ENCODE data around the gene MB. TPM values are rescaled to one million over a fixed set of nuclear protein-coding genes. Genes with fewer than 3 reads are reported as not detected.

The MB gene
- total and polyA plus RNA-seq, 9 of the 15 experiments (the other 6 are each of a cell fraction or from before 2014, with no cell fraction given) = not detected

GRCh38 chr22:35661464-35661863 lies 44.3 kb upstream of the MB start:
- Histone ChIP-seq H3K9me3 (replicated peaks; ENCODE audit: control insufficient read depth, insufficient read depth, low read depth, low read length) (no peaks in the 10 kb centered on the region), H3K4me3 (no peak overlapping the region), H3K9me1 (ENCODE audit: control insufficient read depth, insufficient read depth, low read length) (no peaks in the 10 kb centered on the region), H3K9ac (ENCODE audit: insufficient read depth in 1 of 2, low read depth in 2 of 2, low read length in 2 of 2) (no peak overlapping the region), H3K4me1 (replicated peaks in 1 of 2; ENCODE audit: control insufficient read depth in 2 of 2, insufficient read depth in 2 of 2, low read length in 2 of 2) (peaks cover 0 to 17% of the 10 kb centered on the region in 2 experiments; a peak in 2 of 5 replicates), H3K79me2 (ENCODE audit: control insufficient read depth, insufficient read depth, low read length) (no peaks in the 10 kb centered on the region), H3K27ac (ENCODE audit: extremely low read depth, low read depth, low read length) (no peak overlapping the region), H3K36me3 (ENCODE audit: control insufficient read depth, insufficient read depth, low read length) (no peaks in the 10 kb centered on the region), H3K4me2 (ENCODE audit: insufficient read depth, low read length) (no peak overlapping the region), H4K20me1 (replicated peaks; ENCODE audit: control insufficient read depth, insufficient read depth, low read length) (no peaks in the 10 kb centered on the region), H3K27me3 (ENCODE audit: control insufficient read depth in 2 of 2, insufficient read depth in 2 of 2, low read length in 2 of 2) (no peaks in the 10 kb centered on the region), H2AFZ (ENCODE audit: low read depth, low read length) (no peak overlapping the region)
- FAIRE-seq = no peak
- no TSS peak for BruUV-seq (replicated peaks)
- intact Hi-C loops (cut with micrococcal nuclease) = no loop called here
- WGBS (ENCODE audit: insufficient coverage, low coverage, missing lambda C conversion rate) = 49% methylated on average over 2 of the region's 2 CpGs
- no peak for DNase-seq (ENCODE audit: extremely low read depth in 1 of 4, low spot score in 3 of 4)
- CTCF ChIA-PET (ENCODE audit: low intra/inter-chr PET ratio) = no interaction called here
- POLR2A ChIA-PET = interaction anchor here (0.5 kb wide), 1 partner anchor 29 kb away, joined by 3 read pairs; no protein-coding TSS in a partner anchor
- 0 out of 3 replicates have a peak, but pooled peaks have one; percentile 35 for ATAC-seq
- in situ Hi-C loops (cut with MboI) = no loop called here
- no peak for TF ChIP-seq ZNF592 (IDR thresholded peaks at IDR 0.05)
- TF ChIP-seq KLF6 (CRISPR knock-in tag; IDR thresholded peaks at IDR 0.05; ENCODE audit: borderline replicate concordance) = no peak
- TF ChIP-seq ZNF785 (CRISPR knock-in tag; IDR thresholded peaks at IDR 0.05) = no peak
- no peak for TF ChIP-seq MYC (IDR thresholded peaks at IDR 0.05; ENCODE audit: low read depth, low read length)
- no peak for TF ChIP-seq MYC (CRISPR knock-in tag; IDR thresholded peaks at IDR 0.05; ENCODE audit: borderline replicate concordance, low read depth)
- no peak for TF ChIP-seq CEBPB (tag; IDR thresholded peaks at IDR 0.05)
- peak; percentile 32; the same call in 1 of the 2 replicates for TF ChIP-seq FOSL1 (tag; conservative IDR thresholded peaks at IDR 0.05)
- no peak for TF ChIP-seq ZNF24 (IDR thresholded peaks at IDR 0.05)
- no peak for TF ChIP-seq FOXA1 (IDR thresholded peaks at IDR 0.05; ENCODE audit: borderline replicate concordance)
- TF ChIP-seq ZNF212 (CRISPR knock-in tag; IDR thresholded peaks at IDR 0.05) = no peak
- no peak for TF ChIP-seq ATF3 (IDR thresholded peaks at IDR 0.05)
- no peak for TF ChIP-seq ATF3 (CRISPR knock-in tag; conservative IDR thresholded peaks at IDR 0.05)
- no peak for TF ChIP-seq SMARCB1 (IDR thresholded peaks at IDR 0.05; ENCODE audit: insufficient read length, low read depth)
- TF ChIP-seq ZC3H11A (IDR thresholded peaks at IDR 0.05; ENCODE audit: low read depth, low read length) = no peak
- no peak for TF ChIP-seq BACH1 (tag; IDR thresholded peaks at IDR 0.05)
- 0 out of 4 replicates have a peak, but pooled peaks of 1 of the 2 experiments have one; percentile 40 for TF ChIP-seq FOXA3 (CRISPR knock-in tag; conservative IDR thresholded peaks at IDR 0.05 in 1 of 2, IDR thresholded peaks at IDR 0.05 in 1 of 2)
- no peak for TF ChIP-seq MITF (IDR thresholded peaks at IDR 0.05)
- no peak for TF ChIP-seq RBM15 (IDR thresholded peaks at IDR 0.05; ENCODE audit: insufficient read depth, low read length)
- TF ChIP-seq ZNF133 (CRISPR knock-in tag; IDR thresholded peaks at IDR 0.05) = no peak
